GM12891 (cell line): Measurements from ENCODE around the gene RACK1.

ENCODE experiments used
- POLR2A ChIP-seq: IDR thresholded peaks from 2 replicates; pipeline ENCODE4 v1.6.1; 2011; ENCODE audit warnings: low read depth, low read length, control low read depth
- TAF1 ChIP-seq: IDR thresholded peaks from 2 replicates; pipeline ENCODE4 v1.6.1; 2011; ENCODE audit warnings: low read depth, low read length, control low read depth

- TF ChIP-seq POLR2A (no peak), TAF1 (no peak)
These were observed 26.4 kb downstream of the RACK1 start for GRCh38 chr5:181217111-181217802.
